Adrenal gland (tissue), 12 donors: Measurements from ENCODE around the gene ARL4D. TPM values are rescaled to one million over a fixed set of nuclear protein-coding genes. Genes with fewer than 3 reads are reported as not detected.

ENCODE experiments used
- DNase-seq, 7 donors: peaks; one replicate each; pipeline ENCODE4 v3.0.0-alpha.2; 2019 to 2020
- H3K27ac ChIP-seq, 5 donors: fragments of 200-600 bp; sonication (generic) in 4 of 5; 1 replicate in 3 of 5; 2 replicates in 2 of 5; pipeline versions ENCODE4 v1.5.1 to v1.8.0; 2016 to 2020; ENCODE audit warnings: mild to moderate bottlenecking in 1 of 5
- H3K27me3 ChIP-seq: fragments of 200-600 bp; 2 replicates; pipeline ENCODE4 v1.8.0; 2021
- H3K36me3 ChIP-seq, 2 donors: fragments of 200-600 bp; replicated peaks in 1 of 2; 1 replicate in 1 of 2; 2 replicates in 1 of 2; pipeline versions ENCODE4 v1.5.1 to v1.8.0; 2018 to 2022
- H3K4me1 ChIP-seq, 2 donors: fragments of 200-600 bp; replicated peaks in 1 of 2; 1 replicate in 1 of 2; 2 replicates in 1 of 2; pipeline versions ENCODE4 v1.5.1 to v1.8.0; 2018 to 2021
- H3K4me3 ChIP-seq, 4 donors: fragments of 200-600 bp; sonication (generic) in 3 of 4; one replicate each; pipeline ENCODE4 v1.5.1; 2016 to 2018
- H3K9me3 ChIP-seq, 3 donors: fragments of 200-600 bp; sonication (generic) in 1 of 3; replicated peaks in 1 of 3; 1 replicate in 2 of 3; 2 replicates in 1 of 3; pipeline versions ENCODE4 v1.5.1 to v1.8.0; 2016 to 2021
- POLR2A ChIP-seq, 2 donors: fragments of 450-650 bp; IDR thresholded peaks; one replicate each; pipeline ENCODE4 v1.6.1; 2017; ENCODE audit warnings: antibody characterized with exemption in 2 of 2, mild to moderate bottlenecking in 2 of 2, moderate library complexity in 1 of 2
- WGBS, 4 donors: extraction: QIAGEN DNeasy Blood & Tissue Kit in 2 of 4; methylation state at CpG; one replicate each; pipeline versions ENCODE4 v1.1.5 to v1.1.7; 2013 to 2017; 5-methylcytosine and 5-hydroxymethylcytosine counted together
- intact Hi-C, 2 donors: fragments of 100-400 bp; cut with DNase I; formaldehyde crosslinking; loops; one replicate each; pipeline versions ENCODE4 v1.14.1 to v1.15.0; 2022 to 2023
- polyA plus RNA-seq, 3 donors: library from polyadenylated mRNA; stranded (reverse); fragments of 200-250 nt in 2 of 3; fragments of 350-450 nt in 1 of 3; fragmentation: Illumina TruSeq in 1 of 3; extraction: RNeasy Lipid Tissue Mini Kit (QIAGEN cat#74804) in 1 of 3; gene quantifications; one replicate each; pipeline ENCODE4 v1.2.3, GENCODE V29; 2013 to 2014
- total RNA-seq, 9 donors: library from RNA; depleted of rRNA in 4 of 9; stranded (reverse); fragments of >200 nt in 4 of 9; fragments of 120-200 nt in 1 of 9; fragmentation: NEBNext Ultra II Directional in 1 of 9; extraction: Animal tissue kit (Norgen Biotek cat#: 25700) in 1 of 9; gene quantifications; one replicate each; pipeline versions ENCODE4 v1.1.0 to v1.2.4, GENCODE V29; 2013 to 2023
- TF ChIP-seq, protein P1 (sequence below), 6 experiments: fragments of 450-650 bp in 4 of 6; fragments of 200-600 bp in 2 of 6; sonication (generic) in 1 of 6; IDR thresholded peaks; 1 replicate in 5 of 6; 2 replicates in 1 of 6; pipeline versions ENCODE4 v1.5.1 to v1.8.0; 2016 to 2021; ENCODE audit warnings: antibody characterized with exemption in 6 of 6, mild to moderate bottlenecking in 2 of 6, moderate library complexity in 1 of 6
- donor health status: healthy with polysubstance abuse.
- donor health status: Bipolar disorder and iron deficiency.
- donor health status: DM: yes; HTN: yes; CAD: no.
- donor health status: DM: no; HTN: no; CAD: no.
- donor health status: DM: no; HTN: no; CAD: no.
- donor health status: DM: yes; HTN: yes; CAD: no.

ARL4D gene
- total and polyA plus RNA-seq, 12 donors, result 2.4 to 9.0 (median 5.7) TPM

- WGBS, 4 donors, result 64 to 69% (median 67%) methylated on average over 2 of the region's 2 CpGs
Observed at GRCh38 chr17:43384476-43384862, 14.3 kb upstream of the ARL4D start.

GRCh38 chr17:43385046-43385831 lies 13.6 kb upstream of the ARL4D start:
- no peak overlapping the region for H3K27ac ChIP-seq
- H3K9me3 ChIP-seq, result no peaks in the 10 kb centered on the region
- TF ChIP-seq, protein P1, sequence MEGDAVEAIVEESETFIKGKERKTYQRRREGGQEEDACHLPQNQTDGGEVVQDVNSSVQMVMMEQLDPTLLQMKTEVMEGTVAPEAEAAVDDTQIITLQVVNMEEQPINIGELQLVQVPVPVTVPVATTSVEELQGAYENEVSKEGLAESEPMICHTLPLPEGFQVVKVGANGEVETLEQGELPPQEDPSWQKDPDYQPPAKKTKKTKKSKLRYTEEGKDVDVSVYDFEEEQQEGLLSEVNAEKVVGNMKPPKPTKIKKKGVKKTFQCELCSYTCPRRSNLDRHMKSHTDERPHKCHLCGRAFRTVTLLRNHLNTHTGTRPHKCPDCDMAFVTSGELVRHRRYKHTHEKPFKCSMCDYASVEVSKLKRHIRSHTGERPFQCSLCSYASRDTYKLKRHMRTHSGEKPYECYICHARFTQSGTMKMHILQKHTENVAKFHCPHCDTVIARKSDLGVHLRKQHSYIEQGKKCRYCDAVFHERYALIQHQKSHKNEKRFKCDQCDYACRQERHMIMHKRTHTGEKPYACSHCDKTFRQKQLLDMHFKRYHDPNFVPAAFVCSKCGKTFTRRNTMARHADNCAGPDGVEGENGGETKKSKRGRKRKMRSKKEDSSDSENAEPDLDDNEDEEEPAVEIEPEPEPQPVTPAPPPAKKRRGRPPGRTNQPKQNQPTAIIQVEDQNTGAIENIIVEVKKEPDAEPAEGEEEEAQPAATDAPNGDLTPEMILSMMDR (IDR thresholded peaks at IDR 0.05), result no peak
- no peak for TF ChIP-seq POLR2A (IDR thresholded peaks at IDR 0.05)
- intact Hi-C loops, result no loop called here
- no peaks in the 10 kb centered on the region for H3K27me3 ChIP-seq
- H3K36me3 ChIP-seq, result no peaks in the 10 kb centered on the region
- no peak for DNase-seq
- peaks cover 6 to 16% of the 10 kb centered on the region in 2 donors for H3K4me1 ChIP-seq
- no peak overlapping the region for H3K4me3 ChIP-seq
- WGBS, 4 donors, result 49 to 64% (median 54%) methylated on average over 5 of the region's 5 CpGs

More at GRCh38 chr17:43384476-43384862, 14.3 kb upstream of the ARL4D start:
- Histone ChIP-seq H3K4me1 (peaks cover under 1 to 12% of the 10 kb centered on the region in 2 donors), H3K4me3 (no peak overlapping the region), H3K27me3 (no peaks in the 10 kb centered on the region), H3K27ac (no peak overlapping the region), H3K36me3 (no peaks in the 10 kb centered on the region), H3K9me3 (no peaks in the 10 kb centered on the region)
- no peak for TF ChIP-seq POLR2A (IDR thresholded peaks at IDR 0.05)
- TF ChIP-seq, protein P1 (IDR thresholded peaks at IDR 0.05), result no peak
- intact Hi-C loops, result no loop called here
- DNase-seq, result no peak

GRCh38 chr17:43388359-43389045 lies 10.3 kb upstream of the ARL4D start:
- TF ChIP-seq POLR2A (IDR thresholded peaks at IDR 0.05), result peak; percentile 95 to 98
- TF ChIP-seq, protein P1 (IDR thresholded peaks at IDR 0.05), result peak in 1 of 6 experiments; percentile 5
- intact Hi-C loops, result no loop called here
- Histone ChIP-seq H3K27ac (peak overlapping the region; percentile 95 to 100 (median 98)), H3K27me3 (no peaks in the 10 kb centered on the region), H3K4me3 (peak overlapping the region; percentile 28 to 70 (median 60)), H3K4me1 (peaks cover 6 to 11% of the 10 kb centered on the region in 2 donors), H3K9me3 (no peaks in the 10 kb centered on the region), H3K36me3 (no peaks in the 10 kb centered on the region)
- WGBS, 4 donors, result 0 to 1% (median 0%) methylated on average over 26 to 38 of the region's 38 CpGs
- peak; percentile 91 to 97 (median 96) for DNase-seq
